ENCODE measurements around the gene LILRA6.
A peak's percentile ranks its signal among the peaks of the same experiment; 100 is the strongest.
"Not testable (repeated sequence)": the region's sequence is repeated elsewhere in the genome, so short reads cannot be mapped to it uniquely, and the experiment has no call there.

LILRA6 gene

GRCh38 chr19:54247106-54247930 lies 4.7 kb upstream of the LILRA6 start:
- no peak for TF ChIP-seq CTCF (IDR thresholded peaks at IDR 0.05; ENCODE audit: control insufficient read depth, extremely low read depth, insufficient read depth)
- no peak for DNase-seq (ENCODE audit: low read depth)
- H3K4me3 ChIP-seq (ENCODE audit: low read depth, low read length) = no peak overlapping the region

GRCh38 chr19:54245936-54246335 lies 3.3 kb upstream of the LILRA6 start:
- no peak for TF ChIP-seq CTCF (IDR thresholded peaks at IDR 0.05; ENCODE audit: control insufficient read depth, extremely low read depth, insufficient read depth)
- no peak overlapping the region for H3K4me3 ChIP-seq (ENCODE audit: low read depth, low read length)
- DNase-seq (ENCODE audit: low read depth) = no peak

GRCh38 chr19:54243809-54244208 lies 1.2 kb upstream of the LILRA6 start:
- not testable (repeated sequence) for H3K4me3 ChIP-seq (ENCODE audit: low read depth, low read length)

GRCh38 chr19:54242234-54242633 lies 356 bp downstream of the LILRA6 start:
- not testable (repeated sequence) for H3K4me3 ChIP-seq (ENCODE audit: low read depth, low read length); DNase-seq (ENCODE audit: low read depth)

More at GRCh38 chr19:54243809-54244208, 1.2 kb upstream of the LILRA6 start:
- not testable (repeated sequence) for DNase-seq (ENCODE audit: low read depth)

- DNase-seq (ENCODE audit: low read depth); H3K4me3 ChIP-seq (ENCODE audit: low read depth, low read length): not testable (repeated sequence)
These were observed 1.9 kb downstream of the LILRA6 start for GRCh38 chr19:54240372-54241336.

GRCh38 chr19:54239491-54240371 lies 2.9 kb downstream of the LILRA6 start:
- H3K4me3 ChIP-seq (ENCODE audit: low read depth, low read length); DNase-seq (ENCODE audit: low read depth): not testable (repeated sequence)

GRCh38 chr19:54233941-54234340 lies 8.6 kb downstream of the LILRA6 start:
- no peak for DNase-seq (ENCODE audit: low read depth)
- TF ChIP-seq CTCF (IDR thresholded peaks at IDR 0.05; ENCODE audit: control insufficient read depth, extremely low read depth, insufficient read depth) = no peak
- no peak overlapping the region for H3K4me3 ChIP-seq (ENCODE audit: low read depth, low read length)

GRCh38 chr19:54231077-54231931 lies 11.3 kb downstream of the LILRA6 start:
- no peak overlapping the region for H3K4me3 ChIP-seq (ENCODE audit: low read depth, low read length)
- TF ChIP-seq CTCF (IDR thresholded peaks at IDR 0.05; ENCODE audit: control insufficient read depth, extremely low read depth, insufficient read depth) = peak; percentile 99
- DNase-seq (ENCODE audit: low read depth) = peak; percentile 59
